ENCODE data around the gene NT5C3A. TPM values are rescaled to one million over a fixed set of nuclear protein-coding genes. Genes with fewer than 3 reads are reported as not detected.

Gene NT5C3A
- total RNA-seq, 1 donor from 2014 or later: 14.5 TPM

DNA sequence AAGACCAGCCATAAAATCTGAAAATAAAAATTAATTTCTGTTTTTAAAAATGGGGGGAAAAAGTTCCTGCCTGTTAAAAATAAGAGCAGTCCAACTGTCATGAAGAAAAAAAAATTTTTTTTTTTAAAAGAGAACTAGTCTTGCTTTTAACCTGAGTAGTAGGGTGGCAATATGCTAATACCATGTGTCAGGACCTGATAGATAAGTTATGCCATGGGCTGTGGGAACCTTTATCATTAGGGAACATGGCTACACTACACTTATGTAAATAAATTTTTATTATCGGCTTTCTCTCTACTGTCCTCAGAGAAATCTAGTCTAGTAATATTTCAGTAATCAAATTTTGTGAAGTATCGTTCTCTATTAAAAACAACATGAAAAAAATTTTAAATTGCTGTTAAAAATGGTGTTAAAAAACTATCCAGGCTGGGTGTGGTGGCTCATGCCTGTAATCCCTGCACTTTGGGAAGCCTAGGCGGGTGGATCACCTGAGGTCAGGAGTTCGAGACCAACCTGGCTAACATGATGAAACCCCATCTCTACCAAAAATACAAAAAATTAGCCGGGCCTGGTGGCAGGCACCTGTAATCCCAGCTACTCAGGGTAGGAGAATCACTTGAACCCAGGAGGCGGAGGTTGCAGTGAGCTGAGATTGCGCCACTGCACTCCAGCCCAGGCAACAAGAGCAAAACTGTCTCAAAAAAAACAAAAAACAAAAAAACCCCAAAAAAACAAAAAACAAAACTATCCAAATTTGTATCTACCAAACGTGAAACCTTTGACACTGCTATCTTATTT is 20.7 kb downstream of the NT5C3A start:
- Mint-ChIP-seq H3K27ac (ENCODE audit: unreplicated experiment) (no peak overlapping the region), H3K27me3 (ENCODE audit: low read depth) (no peaks in the 10 kb centered on the region), H3K4me3 (ENCODE audit: unreplicated experiment) (no peak overlapping the region), H3K9me3 (ENCODE audit: low read depth) (no peaks in the 10 kb centered on the region), H3K36me3 (ENCODE audit: low read depth) (no peaks in the 10 kb centered on the region), H3K4me1 (ENCODE audit: low read depth) (peaks cover 47% of the 10 kb centered on the region)
- no peak for DNase-seq (ENCODE audit: low spot score)
- TF ChIP-seq, protein P1, sequence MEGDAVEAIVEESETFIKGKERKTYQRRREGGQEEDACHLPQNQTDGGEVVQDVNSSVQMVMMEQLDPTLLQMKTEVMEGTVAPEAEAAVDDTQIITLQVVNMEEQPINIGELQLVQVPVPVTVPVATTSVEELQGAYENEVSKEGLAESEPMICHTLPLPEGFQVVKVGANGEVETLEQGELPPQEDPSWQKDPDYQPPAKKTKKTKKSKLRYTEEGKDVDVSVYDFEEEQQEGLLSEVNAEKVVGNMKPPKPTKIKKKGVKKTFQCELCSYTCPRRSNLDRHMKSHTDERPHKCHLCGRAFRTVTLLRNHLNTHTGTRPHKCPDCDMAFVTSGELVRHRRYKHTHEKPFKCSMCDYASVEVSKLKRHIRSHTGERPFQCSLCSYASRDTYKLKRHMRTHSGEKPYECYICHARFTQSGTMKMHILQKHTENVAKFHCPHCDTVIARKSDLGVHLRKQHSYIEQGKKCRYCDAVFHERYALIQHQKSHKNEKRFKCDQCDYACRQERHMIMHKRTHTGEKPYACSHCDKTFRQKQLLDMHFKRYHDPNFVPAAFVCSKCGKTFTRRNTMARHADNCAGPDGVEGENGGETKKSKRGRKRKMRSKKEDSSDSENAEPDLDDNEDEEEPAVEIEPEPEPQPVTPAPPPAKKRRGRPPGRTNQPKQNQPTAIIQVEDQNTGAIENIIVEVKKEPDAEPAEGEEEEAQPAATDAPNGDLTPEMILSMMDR (IDR thresholded peaks at IDR 0.05): no peak

DNA sequence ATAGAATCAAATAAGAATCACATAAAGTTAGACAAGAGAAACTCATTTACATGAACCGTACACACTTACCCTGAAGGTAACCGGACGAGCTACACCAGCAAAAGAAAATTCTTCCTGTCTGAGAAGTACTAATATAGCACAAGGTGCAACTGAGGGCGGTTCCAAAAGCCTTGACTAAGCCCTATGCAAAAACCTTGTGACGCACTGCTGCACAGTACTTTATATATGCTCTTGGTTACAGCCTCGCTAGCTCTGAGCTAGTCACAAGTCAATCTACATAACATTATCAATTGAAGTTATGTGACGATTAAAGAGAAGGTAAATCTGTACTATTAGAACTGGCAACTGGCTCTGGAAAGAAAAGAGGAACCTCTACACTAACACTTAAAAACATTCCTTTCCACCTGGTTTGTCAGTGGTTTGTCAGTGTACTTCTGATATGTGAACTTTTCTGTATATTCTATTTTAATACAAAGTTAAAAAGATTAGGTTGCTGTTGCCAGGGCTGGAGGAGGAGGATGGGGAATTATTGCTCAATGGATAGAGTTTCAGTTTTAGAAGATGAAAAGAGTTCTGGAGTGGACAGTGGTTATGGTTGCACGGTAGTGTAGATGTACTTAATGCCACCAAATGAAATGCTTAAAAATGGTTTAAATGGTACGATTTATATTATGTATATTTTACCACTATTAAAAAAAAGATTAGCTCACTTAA is 21.6 kb downstream of the NT5C3A start:
- TF ChIP-seq, protein P1 (IDR thresholded peaks at IDR 0.05): no peak
- H3K9me3 Mint-ChIP-seq (ENCODE audit: low read depth): no peaks in the 10 kb centered on the region
- H3K36me3 Mint-ChIP-seq (ENCODE audit: low read depth): no peaks in the 10 kb centered on the region
- H3K4me1 Mint-ChIP-seq (ENCODE audit: low read depth): peaks cover 47% of the 10 kb centered on the region
- H3K4me3 Mint-ChIP-seq (ENCODE audit: unreplicated experiment): no peak overlapping the region
- no peaks in the 10 kb centered on the region for H3K27me3 Mint-ChIP-seq (ENCODE audit: low read depth)
- H3K27ac Mint-ChIP-seq (ENCODE audit: unreplicated experiment): peak overlapping the region; percentile 15
- no peak for DNase-seq (ENCODE audit: low spot score)

DNA sequence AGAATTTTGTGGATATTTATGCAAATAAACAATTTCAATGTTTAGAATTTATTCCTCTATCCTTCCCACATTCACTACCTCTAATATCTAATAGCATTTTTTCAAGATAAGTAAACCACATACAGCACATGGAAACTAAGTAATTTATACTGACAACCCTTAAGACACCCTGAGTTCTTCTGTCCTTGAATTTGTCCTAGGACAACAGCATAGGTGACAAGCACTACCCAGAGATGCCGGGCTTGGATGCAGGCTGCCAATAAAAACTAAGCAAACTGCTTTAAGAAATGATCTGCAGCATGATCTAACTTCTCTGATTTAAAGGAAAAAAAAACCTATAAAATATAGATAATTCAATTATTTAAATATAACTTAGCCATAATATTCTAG is 22.7 kb downstream of the NT5C3A start:
- TF ChIP-seq, protein P1 (IDR thresholded peaks at IDR 0.05): no peak
- no peak overlapping the region for H3K27ac Mint-ChIP-seq (ENCODE audit: unreplicated experiment)
- no peaks in the 10 kb centered on the region for H3K9me3 Mint-ChIP-seq (ENCODE audit: low read depth)
- H3K27me3 Mint-ChIP-seq (ENCODE audit: low read depth): no peaks in the 10 kb centered on the region
- H3K36me3 Mint-ChIP-seq (ENCODE audit: low read depth): no peaks in the 10 kb centered on the region
- H3K4me1 Mint-ChIP-seq (ENCODE audit: low read depth): peaks cover 43% of the 10 kb centered on the region
- H3K4me3 Mint-ChIP-seq (ENCODE audit: unreplicated experiment): peak overlapping the region; percentile 64
- DNase-seq (ENCODE audit: low spot score): no peak

DNA sequence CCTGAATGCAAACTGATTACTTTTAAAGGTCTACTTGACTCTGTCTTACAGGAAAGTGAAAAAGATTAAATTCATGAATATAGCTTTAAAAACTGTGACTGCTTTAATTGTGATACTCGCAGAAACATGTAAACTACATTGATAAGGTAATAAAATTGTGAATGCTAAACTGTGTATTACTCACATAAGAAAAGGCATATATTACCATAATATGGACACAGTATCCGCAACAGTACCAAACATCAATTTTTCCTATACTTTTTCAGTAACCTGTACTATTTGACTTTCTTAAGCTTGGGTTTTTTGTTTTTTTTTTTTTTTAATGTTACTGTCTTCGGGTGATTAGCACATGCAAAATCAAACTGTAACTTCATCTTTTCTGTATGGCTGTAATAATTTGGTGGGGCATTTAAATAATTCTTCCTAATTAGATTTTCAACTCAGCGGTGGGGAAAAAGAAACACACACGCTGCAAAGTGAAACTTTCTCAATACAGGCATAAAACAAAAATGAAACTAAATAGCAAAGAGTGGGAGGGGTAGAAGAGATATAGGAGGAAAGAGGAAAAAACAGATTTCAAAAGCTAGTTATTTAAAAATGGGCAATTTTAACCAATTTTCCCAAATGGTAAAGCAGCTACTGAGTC is 23.2 kb downstream of the NT5C3A start:
- H3K4me3 Mint-ChIP-seq (ENCODE audit: unreplicated experiment): peak overlapping the region; percentile 64
- peaks cover 42% of the 10 kb centered on the region for H3K4me1 Mint-ChIP-seq (ENCODE audit: low read depth)
- DNase-seq (ENCODE audit: low spot score): no peak
- no peaks in the 10 kb centered on the region for H3K36me3 Mint-ChIP-seq (ENCODE audit: low read depth)
- H3K9me3 Mint-ChIP-seq (ENCODE audit: low read depth): no peaks in the 10 kb centered on the region
- no peaks in the 10 kb centered on the region for H3K27me3 Mint-ChIP-seq (ENCODE audit: low read depth)
- H3K27ac Mint-ChIP-seq (ENCODE audit: unreplicated experiment): peak overlapping the region; percentile 23
- TF ChIP-seq, protein P1 (IDR thresholded peaks at IDR 0.05): no peak

DNA sequence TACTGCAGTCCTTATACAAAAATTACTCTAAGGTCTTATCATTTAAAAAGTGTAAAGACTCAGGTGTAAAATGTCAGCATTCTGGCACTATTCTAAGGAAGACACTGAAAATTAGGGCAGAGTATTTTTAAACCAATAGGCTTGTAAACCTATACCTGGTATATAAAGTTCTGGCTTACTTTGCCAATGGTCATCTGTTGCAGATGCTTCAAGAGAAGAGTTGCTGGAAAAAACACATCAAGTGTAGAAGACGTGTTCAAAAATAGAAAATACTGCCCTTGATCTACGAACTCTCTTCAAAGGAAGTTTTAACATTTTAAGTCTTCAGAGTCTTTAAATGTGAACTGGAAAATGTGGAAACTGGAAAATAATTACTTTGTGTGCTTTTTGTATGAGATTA is 23.9 kb downstream of the NT5C3A start:
- H3K4me3 Mint-ChIP-seq (ENCODE audit: unreplicated experiment): no peak overlapping the region
- no peak overlapping the region for H3K27ac Mint-ChIP-seq (ENCODE audit: unreplicated experiment)
- no peaks in the 10 kb centered on the region for H3K27me3 Mint-ChIP-seq (ENCODE audit: low read depth)
- no peaks in the 10 kb centered on the region for H3K36me3 Mint-ChIP-seq (ENCODE audit: low read depth)
- H3K4me1 Mint-ChIP-seq (ENCODE audit: low read depth): peaks cover 38% of the 10 kb centered on the region
- DNase-seq (ENCODE audit: low spot score): no peak
- TF ChIP-seq, protein P1 (IDR thresholded peaks at IDR 0.05): no peak
- H3K9me3 Mint-ChIP-seq (ENCODE audit: low read depth): no peaks in the 10 kb centered on the region
